GM18511 (cell line): ENCODE results near the gene ALDH16A1.

Experiments used
- ATAC-seq: cut with Tn5 transposase; IDR thresholded peaks from one replicate; pipeline ENCODE4 v1.9.1; 2021; ENCODE audit warnings: mild to moderate bottlenecking, moderate library complexity; ENCODE audit not compliant: unreplicated experiment

The ALDH16A1 gene

DNA sequence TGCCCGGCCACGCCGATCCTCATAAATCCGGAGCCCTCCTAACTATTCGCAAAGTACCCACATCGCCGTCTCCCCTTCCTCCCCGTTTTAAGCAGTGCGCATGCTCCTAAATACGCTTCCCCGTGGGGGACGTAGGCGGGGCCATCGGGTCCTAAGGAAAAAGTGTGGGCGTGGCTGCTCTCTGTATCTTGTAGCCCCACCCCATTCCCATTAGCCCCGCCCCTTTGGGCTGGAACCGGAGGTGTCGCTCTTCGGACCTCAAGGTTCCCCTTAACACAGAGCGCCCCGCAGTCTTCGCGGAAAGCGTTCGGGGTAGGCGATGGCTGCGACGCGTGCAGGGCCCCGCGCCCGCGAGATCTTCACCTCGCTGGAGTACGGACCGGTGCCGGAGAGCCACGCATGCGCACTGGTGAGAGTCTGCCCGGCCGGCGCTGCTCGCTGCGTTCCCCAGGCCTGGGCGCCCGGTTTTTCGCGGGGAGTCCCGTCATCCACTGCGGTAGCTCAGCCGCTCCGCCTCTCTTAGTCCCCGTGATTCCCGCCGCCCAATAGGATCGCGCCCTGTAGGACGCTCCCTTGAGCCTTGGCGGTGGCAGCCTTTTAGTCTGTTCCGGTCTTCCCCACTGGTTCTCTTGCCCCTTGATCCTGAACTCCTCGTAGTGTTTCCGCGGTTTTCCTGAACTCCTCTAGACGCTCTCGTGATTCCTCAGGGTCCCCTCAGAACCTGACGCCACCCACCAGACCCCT lies at the start of gene ALDH16A1:
ALDH16A1 (plus strand) TSS at position 213 of the 744 bp plus-strand sequence; CDS start at position 320, 107 bp downstream.
- ATAC-seq, result peak; percentile 80

DNA sequence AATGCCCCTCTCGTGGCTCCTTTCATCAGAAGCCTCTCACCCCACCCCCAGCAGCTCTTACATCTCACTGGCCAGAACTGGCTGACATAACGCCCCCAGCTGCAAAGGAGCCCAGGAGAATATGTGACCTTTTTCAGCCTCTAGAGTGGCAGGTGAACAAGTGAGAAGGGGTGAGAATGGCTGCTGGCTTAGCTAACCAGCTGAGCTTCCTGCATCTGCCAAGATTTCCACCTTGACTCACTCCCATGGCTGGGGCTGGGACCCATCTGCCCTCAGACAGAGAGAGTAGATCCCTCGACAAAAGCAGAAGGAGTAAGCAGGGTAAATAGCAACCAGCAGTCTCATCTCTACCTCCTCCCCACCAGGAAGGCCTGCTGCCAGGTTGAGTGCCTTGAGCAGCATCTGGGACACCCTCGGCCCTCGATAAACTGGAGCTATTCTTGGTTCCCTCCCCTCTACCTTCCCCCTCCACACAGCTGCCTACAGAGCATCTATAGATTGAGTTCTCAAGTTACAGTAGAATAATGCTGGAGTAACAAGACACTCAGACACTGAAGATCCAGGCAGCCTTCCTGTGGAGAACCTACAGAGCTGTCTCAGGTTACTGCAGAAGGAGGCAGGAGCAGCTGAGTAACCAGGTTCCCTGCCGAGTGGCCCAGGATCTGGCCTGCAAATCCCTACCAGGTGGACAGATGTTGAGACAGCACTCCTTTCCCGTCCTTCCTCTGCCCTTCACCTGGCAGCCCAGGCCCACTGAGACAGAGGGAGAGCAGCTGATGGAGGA lies 49.4 kb upstream of the ALDH16A1 start:
- no peak for ATAC-seq

DNA sequence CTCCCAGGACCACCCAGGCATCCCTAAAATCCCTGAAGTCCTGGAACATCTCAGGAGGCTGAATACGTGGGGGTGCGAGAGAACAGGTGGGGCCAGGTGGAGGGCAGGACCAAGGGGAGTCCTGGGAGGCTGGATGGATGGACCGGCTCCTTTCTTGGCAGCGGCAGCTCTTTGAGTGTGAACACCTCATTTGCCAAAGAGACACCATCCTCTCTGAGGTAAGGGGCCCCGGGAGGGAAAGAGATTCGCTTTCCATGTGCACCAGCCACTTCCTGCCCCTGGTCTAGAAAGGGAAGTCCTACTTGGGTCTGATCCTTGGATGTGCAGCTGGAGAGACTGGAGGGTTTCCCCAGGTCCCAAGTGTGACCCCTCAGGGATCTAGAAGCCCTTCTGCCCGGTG lies 45.9 kb upstream of the ALDH16A1 start:
- ATAC-seq, result no peak

DNA sequence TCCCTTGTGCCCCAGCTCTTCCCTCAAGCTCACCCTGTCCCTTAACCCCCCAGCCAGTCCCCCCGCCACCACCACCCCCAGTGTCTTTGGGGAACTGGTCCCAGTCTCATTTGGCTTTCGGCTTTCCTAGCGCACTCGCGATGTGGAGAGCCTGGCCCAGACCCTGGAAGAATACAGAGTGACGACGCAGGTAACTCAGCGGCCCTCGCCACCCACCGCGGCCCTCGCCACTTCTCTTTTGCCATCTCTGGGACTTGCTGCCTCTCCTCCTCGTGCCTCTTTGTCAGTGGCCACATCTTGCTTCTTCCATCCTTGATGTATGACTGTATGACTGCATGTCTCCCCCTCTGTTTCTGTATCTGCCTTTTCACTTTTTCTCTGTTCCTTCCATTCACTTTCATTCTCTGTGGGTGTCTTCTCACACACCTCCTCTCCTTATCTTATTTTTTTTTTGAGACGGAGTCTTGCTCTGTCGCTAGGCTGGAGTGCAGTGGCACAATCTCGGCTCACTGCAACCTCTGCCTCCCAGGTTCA lies 45.5 kb upstream of the ALDH16A1 start:
- ATAC-seq, result no peak

DNA sequence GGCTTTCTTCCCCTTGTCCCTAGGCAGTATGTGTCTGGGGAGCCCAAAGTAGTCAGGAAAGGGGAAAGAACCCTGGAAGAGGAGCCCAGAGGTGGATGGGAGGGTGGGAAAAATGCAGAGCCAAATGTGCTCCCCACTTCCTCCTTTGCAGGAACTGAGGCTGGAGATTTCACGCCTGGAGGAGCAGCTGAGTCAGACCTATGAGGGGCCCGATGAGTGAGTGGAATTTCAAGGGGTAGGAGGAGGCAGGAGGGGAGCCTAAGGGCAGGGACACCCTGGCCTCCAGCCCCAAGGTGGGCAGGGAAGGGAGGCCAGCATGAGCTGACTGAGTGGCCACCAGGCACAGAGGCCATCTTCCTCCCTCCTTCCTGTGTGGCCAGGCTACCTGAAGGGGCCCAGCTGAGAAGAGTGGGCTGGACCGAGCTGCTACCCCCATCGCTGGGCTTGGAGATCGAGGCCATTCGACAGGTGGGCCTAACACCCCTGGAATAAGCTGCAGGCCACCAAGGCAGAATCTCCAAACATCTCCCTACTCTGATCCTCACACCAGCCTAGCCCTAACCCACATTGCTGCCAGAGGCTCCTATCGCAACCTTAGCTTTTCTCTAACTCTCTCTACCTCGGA lies 44.1 kb upstream of the ALDH16A1 start:
- no peak for ATAC-seq

DNA sequence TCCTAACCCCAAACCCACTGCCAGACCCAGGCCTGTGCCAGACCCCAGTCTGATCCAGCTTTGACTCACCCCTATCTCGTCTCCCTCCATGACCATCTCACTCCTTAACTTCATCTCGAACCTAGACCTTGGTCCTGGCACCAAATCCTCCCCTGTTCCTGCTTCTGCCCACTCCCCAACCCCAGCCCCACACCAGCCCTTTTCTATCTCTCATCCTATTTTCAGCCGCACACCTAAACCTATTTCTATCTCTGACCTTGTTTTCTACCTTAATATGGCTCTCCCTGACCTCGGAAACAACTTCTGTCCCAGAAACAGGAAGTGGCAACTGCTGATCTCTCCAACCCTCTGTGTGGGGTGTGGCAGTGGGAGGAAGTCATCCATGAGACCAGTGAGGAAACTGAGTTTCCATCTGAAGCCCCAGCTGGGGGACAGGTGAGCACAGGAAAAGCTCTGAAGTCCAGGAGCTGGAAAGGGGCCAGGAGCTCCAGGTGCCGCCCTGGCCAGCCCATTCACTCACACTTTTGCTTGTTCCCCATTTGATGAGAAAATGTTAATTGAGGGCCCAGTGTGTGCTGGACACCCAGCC lies 43.5 kb upstream of the ALDH16A1 start:
- no peak for ATAC-seq

DNA sequence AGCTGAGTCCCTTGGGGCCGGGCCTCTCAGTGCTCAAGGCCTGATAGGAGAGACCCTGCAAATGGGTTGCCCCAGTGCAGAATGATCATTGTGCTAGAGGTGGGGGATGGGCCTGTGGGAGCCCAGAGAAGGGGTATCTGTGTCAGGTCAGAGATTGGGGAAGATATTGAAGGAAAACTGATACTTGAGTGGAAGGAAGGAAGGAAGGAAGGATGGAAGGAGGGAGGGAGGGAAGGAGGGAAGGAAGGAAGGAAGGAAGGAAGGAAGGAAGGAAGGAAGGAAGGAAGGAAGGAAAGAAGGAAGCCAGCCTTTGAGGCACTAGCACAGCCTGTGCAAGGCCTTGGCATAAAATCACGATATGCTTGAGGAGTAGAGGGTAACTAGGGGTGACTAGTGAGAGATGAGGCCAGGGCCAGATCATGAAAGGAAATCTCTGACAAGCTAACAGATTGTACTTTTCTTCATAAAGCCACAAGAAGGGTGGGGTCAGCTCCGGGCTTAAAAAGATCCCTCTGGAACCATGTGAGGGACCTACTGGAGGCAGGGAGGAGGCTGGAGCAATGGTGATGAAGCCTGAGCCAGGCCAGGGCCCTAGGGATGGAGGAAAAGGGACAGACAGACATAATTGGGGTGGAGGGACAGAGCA lies 41.2 kb upstream of the ALDH16A1 start:
- ATAC-seq, result no peak

DNA sequence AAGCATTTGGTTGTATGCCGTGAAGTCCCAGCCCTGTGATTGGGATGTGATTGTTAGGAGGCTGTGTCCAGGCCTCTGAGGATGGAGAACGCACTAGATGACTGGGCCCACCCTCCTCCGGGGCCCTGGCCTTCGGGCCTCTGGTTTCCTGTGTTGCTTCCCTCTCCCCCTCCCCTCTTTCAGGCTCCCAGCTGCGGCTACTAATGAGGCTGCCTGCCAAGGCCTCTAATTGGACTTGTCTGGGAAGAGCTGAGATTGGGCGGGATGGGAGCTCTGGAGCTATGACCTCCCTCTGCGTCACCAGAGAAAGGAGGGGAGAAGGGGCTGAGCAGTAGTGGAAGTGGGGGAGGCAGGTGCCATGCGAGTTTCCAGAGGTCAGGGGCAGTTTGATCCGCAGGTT lies 39.7 kb upstream of the ALDH16A1 start:
- ATAC-seq, result no peak

DNA sequence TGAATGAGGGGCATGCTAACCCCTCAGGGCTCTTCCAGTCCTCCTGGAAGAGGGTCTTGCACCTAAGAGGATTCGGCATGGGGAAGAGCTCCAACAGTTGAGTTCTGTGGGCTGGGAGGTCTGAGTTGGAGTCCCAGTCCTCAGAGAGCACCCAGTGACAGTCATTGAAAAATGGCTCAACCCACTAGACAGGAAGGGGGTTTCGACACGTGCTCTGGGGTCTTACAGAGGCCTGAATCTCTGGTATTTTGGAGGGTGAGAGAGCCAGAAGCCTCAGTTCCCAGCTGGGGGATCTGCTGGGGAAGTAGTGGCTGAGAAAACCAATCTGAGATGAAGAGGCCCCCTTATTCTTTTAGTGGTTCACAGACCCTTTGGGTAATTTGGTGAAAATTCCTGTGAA lies 38.8 kb upstream of the ALDH16A1 start:
- no peak for ATAC-seq

DNA sequence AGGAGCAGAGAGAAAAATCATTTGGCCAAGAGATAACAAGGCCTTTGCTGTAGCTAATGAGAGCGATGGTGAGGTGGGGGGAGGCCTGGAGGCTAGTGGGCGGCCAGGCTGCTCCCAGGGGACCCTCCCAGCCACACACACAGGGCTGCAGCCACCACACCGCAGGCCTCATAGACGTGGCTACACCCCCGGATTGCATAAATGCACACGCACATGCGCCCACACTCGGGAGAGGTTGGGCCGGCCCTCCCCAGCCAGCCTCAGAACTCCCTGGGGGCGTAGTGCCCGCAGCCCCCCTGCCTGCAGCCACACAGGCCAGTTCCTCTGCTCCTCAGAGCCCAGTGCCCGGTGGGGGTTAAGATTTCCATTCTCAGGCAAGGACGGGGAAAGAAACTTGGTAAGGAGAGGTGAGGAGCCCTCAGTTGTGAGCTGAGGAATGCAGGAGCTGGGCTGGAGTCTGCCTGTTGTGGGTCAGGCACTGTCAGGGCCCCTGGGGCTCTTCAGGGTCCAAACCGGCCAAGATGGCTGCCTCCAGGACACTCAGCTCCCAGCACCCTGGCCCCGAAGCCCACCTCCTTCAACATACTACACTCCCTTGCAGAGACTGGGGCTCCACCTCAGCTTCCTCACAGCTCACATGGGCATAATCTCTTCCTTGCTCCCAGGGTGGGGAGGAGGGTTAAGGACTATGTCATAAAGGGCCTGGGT lies 37.8 kb upstream of the ALDH16A1 start:
- peak; percentile 63 for ATAC-seq

DNA sequence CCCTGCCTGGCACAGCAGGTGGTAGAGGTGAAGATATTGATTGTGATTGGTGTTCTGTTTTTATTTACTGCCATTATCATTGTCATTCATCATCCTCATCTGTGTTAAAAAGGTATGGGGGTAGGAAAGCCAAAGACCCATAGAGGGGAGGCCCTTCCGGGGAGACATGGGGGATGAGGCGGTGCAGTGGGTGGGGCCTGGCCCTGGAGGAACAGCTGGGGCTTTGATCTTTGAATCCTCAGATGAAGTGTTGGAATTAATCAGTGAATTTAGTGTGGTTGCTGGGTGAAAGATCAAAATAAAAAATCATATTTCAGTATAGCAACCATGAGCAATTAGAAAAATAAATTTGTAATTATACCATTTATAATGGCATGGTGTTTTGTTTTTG lies 37.2 kb upstream of the ALDH16A1 start:
- no peak for ATAC-seq

DNA sequence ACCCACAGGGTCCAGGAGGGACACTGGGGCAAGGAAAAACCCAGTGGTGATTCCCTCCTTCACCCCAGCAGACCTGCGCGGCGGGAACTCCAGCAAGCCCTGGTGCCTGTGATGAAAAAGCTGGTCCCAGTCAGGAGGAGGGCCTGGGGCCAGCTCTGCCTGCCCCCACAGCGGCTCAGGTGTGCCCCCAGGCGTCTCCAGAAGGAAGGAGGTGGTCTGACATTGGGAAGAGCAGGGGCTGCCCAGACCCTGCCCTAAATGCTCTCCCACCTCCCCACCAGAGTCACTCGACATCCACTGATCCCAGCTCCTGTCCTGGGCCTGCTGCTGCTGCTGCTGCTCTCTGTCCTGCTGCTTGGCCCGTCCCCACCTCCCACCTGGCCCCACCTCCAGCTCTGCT lies 35.9 kb upstream of the ALDH16A1 start:
- ATAC-seq, result no peak

DNA sequence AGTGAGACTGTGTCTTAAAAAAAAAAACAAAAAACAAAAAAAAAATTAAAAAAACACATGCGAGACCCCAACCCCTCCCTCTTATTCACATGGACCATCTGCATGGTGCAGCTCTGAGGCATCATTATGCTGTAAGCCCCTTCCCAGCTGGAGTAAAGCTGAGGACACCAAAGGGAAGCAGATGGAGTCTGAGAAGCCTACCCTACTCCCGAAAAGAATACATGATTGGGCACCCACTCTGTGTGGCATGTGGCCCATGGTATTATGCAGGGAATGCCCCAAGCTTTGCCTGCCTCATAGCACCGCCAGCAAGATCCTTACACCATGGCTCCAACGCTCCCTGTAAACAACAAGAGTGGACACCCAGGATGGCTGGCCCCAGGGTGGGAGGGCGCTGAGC lies 34.5 kb upstream of the ALDH16A1 start:
- no peak for ATAC-seq

DNA sequence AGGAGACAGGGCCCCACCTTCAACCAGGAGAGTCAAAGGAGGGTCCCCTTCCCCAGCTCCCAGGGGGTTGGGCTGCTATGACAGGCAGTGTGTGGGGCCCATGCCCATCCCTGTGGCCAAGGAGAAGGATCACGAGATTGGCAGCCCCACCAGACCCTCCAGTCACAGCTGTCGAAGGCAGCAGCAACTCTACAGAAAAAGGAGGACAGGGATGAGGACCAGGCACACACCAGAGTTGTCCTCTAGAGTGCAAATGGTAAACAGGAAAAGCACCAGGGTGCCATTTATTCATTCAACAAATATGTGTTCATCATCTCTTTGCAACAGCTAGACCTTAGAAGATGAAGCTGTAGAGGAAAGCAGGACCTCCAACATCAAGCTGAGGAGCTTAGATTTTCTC lies 33.9 kb upstream of the ALDH16A1 start:
- ATAC-seq, result no peak

DNA sequence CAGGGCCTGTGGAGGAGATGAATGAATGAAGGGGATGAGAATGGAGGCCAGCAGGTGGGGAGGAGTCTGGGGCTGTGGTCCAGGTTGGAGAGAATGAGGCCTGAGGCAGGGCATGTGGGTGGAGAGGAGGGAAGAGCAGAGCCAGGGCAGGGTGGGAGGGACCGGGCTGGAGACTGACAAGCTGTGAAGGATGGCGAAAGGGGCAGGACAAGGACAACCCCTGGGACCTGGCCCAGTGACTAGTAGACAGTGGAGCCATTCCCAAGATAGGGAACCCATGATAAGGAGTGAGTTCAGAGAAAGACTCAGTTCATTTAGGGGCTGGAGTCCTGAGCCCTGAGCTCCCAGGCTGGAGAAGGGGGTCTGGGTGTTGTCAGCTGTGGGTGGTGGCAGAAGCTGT lies 32.8 kb upstream of the ALDH16A1 start:
- ATAC-seq, result no peak

DNA sequence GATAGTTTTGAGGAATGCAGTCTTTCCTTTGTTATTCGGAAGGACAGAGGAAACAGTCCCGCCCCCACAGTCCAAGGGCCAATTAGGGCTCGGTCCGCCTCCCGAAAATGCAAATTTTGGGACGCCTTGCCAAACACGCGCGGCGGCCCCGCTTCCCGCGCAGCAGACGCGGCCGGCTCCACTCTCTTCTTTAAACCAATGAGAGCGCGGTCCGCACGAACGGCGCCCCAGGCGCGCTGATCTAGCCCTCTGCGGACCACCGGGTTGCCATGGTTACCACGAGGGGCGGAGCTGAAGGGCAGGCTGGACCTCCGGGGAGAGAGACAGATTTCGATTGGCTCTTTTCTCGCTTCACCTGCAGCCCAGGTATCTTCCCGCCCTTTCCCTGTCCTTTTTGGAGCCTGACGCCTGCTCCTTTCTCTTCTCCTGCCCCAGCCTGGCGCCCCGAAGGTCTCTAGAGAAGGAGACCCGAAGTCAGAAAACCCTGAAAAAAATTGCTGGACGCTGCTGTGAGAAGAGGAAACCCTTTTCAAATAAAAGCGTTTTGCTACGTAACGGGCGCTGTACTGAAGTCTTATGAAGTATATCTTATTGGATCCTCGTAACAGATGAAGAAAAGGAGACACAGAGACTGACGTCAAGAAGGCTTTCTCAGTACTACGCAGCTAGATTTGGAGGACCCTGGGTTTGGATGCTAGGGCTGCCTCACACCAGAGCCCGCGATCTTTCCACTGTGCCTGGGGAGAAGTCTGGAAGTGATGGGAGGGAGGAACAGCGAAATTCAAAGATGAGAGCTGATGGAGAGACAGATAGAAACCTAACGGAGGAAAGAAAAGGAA lies 31.8 kb upstream of the ALDH16A1 start:
- ATAC-seq, result no peak

DNA sequence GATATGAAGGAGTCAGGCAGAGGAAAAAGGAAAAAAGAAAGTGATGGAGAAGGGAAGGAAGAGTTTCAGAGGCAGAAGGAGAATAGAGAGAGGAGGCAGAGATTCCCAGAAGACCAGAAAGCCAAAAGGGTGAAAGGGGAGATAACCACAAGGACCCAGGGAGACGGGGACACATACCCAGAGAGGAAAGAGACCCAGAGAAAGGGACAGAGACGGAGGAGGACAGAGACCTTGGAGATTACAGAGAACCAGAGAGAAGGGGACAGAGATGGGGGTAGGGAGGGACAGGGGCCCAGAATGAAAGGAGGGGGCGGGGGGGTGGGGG lies 31.2 kb upstream of the ALDH16A1 start:
- no peak for ATAC-seq

DNA sequence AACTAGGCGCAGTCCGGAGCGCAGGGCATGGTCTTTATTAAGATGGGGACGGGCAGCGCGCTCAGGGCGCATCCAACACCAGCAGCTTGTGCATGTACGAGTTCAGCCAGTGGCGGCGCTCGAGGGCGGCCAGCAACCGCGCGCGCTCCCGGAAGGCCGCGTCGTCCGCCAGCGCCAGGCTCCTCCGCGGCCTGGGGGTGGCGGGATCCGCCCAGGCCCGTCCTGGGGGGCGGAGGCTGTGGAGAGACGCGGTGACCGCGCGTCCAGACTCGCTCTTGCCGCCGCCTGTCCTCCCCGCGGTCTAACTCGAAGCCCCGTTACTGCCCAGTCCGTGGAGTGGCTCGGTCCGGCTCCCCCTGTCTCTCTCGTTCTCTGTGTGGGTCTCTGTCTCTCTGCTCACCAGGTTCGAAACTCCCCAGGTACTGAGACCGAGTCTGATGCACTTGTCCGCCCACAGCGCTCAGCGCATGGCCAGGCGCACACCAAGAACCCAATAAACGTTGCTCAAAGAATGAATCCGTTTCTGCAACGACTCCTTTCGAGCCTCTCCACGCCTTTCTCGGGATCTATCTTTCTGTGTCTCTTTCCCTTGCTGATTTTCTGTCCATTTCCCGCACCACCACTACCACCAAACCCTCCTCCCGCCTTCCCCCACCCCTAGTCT lies 30.5 kb upstream of the ALDH16A1 start:
- no peak for ATAC-seq
